Measurements from ENCODE around the gene SPR.
"Not testable (repeated sequence)": the region's sequence is repeated elsewhere in the genome, so short reads cannot be mapped to it uniquely, and the experiment has no call there.

Gene SPR

DNA sequence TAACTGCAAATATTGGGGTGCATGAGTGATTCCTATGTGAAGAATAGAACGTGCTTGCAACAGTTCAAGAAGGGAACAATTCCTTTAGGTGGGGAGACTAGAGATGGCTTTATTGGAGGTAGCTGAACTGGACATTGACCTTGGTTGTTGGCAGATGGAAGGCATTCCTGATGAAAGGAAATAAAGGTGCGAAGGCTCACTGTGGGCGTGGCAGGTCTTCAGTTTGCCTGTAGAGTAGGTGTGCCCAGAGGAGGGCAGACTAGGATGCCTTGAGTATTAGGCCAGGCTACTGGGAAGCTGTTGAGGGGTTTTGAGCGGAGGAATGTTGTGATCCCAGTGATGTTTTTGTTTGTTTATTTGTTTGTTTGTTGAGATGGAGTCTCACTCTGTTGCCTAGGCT is 2.8 kb downstream of the SPR start:
- no peak for DNase-seq

DNA sequence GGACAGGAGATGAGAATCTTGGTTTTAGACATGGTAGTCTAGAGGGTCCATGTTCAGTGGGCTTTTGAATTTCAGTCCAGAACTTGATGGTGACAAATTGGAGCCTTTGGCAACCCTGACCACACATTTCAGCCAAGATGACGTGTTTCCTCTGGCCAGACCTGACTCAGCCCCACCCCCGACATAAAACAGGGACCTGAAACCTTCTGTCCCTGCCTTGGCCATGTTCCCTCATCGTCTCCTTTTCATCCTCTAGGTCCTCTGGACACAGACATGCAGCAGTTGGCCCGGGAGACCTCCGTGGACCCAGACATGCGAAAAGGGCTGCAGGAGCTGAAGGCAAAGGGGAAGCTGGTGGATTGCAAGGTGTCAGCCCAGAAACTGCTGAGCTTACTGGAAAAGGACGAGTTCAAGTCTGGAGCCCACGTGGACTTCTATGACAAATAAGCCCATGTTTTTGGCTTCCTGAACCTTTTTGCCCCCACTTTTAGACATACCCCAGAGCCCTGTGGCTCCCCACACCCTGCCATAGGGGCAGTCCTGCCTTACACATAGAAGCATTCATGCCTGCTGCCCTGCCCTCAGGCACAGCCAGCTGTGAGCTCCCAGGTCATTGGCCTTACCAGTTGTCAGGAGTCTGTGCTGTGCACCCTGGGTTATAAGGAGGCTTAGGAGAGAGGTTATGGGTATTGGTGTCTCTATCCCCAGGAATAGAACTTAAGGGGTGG is 4.0 kb downstream of the SPR start:
- DNase-seq, result no peak

- DNase-seq, result peak; percentile 30
Measured at GRCh38 chr2:72892506-72893173, 5.4 kb downstream of the SPR start.

- DNase-seq, result peak; percentile 52
Measured at GRCh38 chr2:72893594-72894319, 6.5 kb downstream of the SPR start.

- peak; percentile 9 for DNase-seq
Measured at GRCh38 chr2:72894514-72894913, 7.3 kb downstream of the SPR start.

DNA sequence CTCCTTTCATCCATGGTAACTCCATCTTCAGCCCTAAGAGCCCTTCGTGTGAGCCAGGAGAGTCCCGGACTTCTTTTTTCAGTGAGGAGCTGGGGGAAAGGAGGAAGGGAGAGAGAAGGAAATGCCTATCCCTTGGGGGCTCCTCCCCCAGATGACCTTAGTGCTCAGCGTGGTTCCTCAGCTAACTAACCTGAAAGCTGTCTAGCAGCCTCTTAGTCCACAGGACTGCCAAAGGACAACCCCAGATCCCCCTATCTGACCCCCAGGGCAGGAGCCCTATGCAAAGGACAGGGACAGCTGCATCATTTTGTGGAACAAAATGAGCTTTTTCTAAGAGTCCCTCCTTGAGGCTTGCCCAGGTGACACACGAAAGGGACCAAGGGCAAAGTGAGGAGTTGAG is 7.9 kb downstream of the SPR start:
- no peak for DNase-seq

DNA sequence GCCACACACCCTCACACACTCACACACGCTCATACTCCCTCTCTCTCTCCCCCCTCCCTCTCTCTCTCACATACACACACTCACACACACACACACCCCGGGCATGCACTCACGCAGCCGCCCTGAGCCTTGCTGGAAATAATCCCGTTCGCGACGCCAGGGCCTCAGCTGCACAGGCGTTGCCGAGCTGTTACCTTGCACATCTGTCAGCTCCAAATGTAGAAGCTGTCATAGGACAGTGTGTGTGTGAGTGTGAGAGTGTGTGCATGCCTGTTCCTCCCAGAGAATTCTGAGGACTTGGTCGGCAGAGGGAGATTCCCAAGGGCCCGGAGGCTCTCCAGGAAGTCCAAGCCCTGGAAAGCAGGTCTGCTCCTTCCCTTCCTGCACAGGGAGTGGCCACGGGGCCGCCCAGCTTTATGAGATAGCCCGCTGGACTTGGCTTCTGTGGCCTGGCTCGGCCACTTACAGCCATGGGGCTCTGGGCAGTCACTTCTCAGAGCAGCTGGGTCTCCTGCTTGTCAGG is 8.6 kb downstream of the SPR start:
- DNase-seq, result peak; percentile 24

- DNase-seq, result no peak
Measured at GRCh38 chr2:72896446-72896845, 9.2 kb downstream of the SPR start.

DNA sequence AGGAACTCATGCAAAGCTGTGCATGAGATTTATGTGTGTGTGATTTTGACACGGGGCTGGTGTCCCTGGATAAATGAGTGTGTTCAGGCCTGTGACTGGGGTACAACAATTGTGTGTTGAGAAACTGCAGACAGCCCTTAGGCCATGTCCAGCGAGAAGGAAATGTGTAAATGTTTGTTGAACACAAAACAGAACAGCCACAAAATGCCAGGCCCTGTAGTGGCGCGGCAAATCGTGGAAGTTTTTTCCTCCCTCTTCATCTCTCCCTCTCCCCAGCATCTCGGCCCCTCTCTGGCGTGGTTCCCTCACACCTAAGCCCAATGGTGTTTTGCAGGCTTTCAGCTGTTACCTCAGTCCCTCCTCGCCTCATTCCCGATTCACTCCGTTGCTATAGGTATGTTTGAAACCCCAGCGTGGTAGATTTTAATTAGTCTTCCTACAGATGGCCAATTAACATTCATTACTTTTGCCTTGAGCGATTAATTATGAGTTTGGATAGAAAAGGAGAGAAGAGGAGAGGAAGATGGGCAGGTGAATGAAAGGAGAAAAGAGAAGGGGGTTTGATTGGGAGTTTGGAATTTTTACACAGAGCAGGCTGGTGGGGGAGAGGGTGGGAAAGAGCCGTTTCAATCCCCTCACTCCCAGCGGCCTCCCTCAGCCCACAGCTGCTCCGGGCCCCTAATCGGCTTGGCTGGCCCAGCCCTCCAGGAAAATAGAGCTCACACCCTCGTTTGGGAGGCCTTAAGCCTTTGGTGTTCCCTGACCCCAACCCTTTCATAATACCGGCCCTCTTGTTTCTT is 10.8 kb downstream of the SPR start:
- DNase-seq, result no peak

DNA sequence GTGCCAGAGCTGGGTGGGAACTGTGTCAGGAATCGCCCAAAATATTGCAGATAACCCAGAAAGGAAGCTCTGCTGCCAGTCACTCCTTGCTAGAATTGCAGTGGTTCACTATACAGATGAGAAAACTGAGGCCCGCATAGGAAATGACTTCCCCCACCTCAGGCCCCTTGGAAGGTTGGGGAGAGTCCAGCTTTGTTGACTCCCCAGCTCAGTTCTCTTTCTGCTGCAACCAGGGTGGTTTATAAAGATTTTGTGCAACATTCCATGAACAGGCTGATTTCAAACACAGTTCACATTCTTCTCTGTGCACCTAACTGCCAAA is 11.3 kb downstream of the SPR start:
- DNase-seq, result no peak

DNA sequence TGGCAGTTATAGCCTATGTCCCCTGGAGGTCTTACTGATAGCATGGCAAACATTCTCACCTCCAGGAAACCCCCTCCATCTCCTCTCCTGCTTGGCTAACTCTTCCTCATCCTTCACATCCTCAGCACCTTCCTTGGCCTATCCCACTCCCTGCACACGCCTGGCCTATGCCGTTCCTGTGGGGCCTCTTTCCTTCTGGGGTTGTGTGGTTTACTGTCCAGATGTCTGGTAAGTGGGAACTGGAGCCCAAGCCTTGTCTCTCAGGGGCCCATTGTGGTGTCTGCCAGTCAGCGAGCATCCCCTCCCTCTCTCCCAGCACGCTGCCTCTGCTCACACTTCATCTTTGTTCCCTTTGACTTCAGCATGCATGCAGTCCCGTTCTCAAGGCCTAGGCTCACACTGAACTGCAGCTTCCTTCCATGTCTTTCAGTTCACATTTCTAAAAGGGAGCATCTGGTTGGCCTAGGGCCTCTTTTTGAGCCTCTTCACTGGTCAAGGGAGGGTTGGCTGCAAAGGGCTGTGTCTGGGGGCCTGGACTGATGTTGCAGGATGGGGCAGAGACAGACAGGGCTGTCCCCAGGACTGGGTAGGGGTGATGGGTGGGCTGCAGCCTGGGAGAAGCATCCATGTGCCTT is 13.1 kb downstream of the SPR start:
- no peak for DNase-seq

- no peak for DNase-seq
Measured at GRCh38 chr2:72901426-72901825, 14.2 kb downstream of the SPR start.

GRCh38 chr2:72907369-72907768 is 20.2 kb downstream of the SPR start:
- not testable (repeated sequence) for DNase-seq

GRCh38 chr2:72908741-72909140 is 21.5 kb downstream of the SPR start:
- no peak for DNase-seq

DNA sequence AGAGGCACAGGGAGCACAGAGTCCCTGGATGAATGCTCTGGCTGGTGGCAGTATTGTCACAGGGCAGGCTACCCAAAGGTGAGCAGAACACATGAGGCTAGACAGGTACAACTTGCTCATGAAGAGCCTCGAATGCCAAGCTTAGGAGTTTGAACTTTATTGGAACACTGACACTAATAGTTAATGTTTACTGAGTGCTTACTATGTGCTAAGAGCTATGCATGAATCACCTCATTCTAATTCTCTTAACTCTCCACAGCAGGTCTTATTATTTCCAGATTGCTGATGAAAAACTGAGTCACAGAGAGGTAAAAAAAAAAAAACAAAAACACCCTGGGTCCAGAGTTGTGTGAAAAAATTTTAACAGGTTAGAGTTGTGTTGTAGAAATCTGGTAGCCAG is 24.0 kb downstream of the SPR start:
- DNase-seq, result no peak

DNA sequence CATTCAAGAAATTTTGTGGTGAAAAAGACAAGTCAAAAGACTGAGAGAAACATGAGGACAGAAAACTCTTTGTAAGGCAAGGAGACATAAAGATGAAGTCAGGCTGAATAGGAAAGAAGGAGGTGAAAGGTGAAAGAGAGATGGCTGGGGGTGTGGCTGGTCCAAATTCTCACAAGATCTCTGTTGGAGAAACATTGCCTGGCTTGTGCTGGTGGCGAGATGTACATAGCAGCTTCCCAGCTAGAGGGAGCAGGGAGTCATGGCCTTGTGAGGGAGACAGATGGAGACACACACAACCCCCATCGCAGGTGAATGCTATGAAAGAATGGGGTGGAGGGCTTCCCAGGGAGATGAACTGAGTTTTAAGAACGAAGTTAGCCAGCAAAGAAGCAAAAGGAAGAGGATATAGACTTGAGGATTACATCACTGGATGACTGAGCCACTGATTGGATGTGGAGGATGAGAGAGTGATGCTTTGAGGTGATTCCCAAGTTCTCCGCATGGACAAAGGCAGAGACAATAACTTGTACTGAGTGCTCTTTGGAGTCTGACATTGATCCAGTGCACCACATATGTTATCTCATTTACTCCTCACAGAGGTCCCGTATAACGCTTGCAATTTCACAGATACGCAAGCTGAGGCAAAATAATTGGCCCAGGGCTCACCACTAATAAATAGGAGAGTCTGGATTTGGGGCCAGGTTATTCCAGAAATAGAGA is 26.4 kb downstream of the SPR start:
- no peak for DNase-seq

DNA sequence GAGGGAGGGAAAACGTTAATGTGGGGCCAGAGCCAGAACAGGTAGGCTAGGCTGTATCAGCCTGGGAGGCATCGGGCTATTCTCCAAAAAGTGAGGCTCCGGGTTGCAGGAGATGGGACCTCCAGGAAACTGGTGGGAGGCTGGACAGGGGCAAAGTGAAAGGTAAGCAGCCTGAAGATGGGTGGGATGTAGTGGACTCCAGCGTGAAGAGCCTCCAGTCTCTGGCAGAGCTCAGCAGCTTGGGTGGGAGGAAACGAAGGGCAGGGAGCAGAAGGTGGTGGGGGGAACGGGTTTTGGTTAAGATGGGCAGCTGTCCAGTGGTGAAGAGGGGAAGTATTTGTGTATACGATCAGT is 27.0 kb downstream of the SPR start:
- no peak for DNase-seq

- DNase-seq, result no peak
Measured at GRCh38 chr2:72914589-72915319, 27.5 kb downstream of the SPR start.

- no peak for DNase-seq
Measured at GRCh38 chr2:72915320-72915906, 28.2 kb downstream of the SPR start.

GRCh38 chr2:72915907-72916742 is 28.9 kb downstream of the SPR start:
- peak; percentile 57 for DNase-seq
